Measurements from ENCODE around the gene BTAF1. TPM values are rescaled to one million over a fixed set of nuclear protein-coding genes. Genes with fewer than 3 reads are reported as not detected.

Gene BTAF1
- total and polyA plus RNA-seq, 5 donors from 2014 or later: 7.5 to 75.4 (median 8.1) TPM

- Histone ChIP-seq H3K4me1 (ENCODE audit: control insufficient read depth, insufficient read depth, low read length, poor library complexity, severe bottlenecking) (no peaks in the 10 kb centered on the region), H3K27me3 (ENCODE audit: control insufficient read depth, insufficient read depth, low read length) (no peaks in the 10 kb centered on the region), H3K36me3 (ENCODE audit: control insufficient read depth, insufficient read depth, low read length) (no peaks in the 10 kb centered on the region), H3K27ac (ENCODE audit: insufficient read depth, low read length, poor library complexity, severe bottlenecking) (no peak overlapping the region), H3K9me3 (ENCODE audit: control insufficient read depth in 2 of 2, low read length in 2 of 2) (no peaks in the 10 kb centered on the region), H3K4me3 (ENCODE audit: low read depth, low read length) (no peak overlapping the region)
- ATAC-seq (ENCODE audit: low read depth in 2 of 2): no peak
- Mint-ChIP-seq H3K4me1 (peaks cover 0 to 3% (median 0%) of the 10 kb centered on the region in 4 donors), H3K27ac (no peak overlapping the region), H3K36me3 (peaks cover 8% of the 10 kb centered on the region), H3K9me3 (no peaks in the 10 kb centered on the region), H3K4me3 (no peak overlapping the region), H3K27me3 (no peaks in the 10 kb centered on the region)
- no peak for DNase-seq
Observed at GRCh38 chr10:92064506-92064905, 140.9 kb downstream of the BTAF1 start.

- Histone ChIP-seq H3K9me3 (ENCODE audit: control insufficient read depth in 2 of 2, low read length in 2 of 2) (no peaks in the 10 kb centered on the region), H3K27ac (ENCODE audit: insufficient read depth, low read length, poor library complexity, severe bottlenecking) (no peak overlapping the region), H3K36me3 (ENCODE audit: control insufficient read depth, insufficient read depth, low read length) (no peaks in the 10 kb centered on the region), H3K27me3 (ENCODE audit: control insufficient read depth, insufficient read depth, low read length) (no peaks in the 10 kb centered on the region), H3K4me3 (ENCODE audit: low read depth, low read length) (no peak overlapping the region), H3K4me1 (ENCODE audit: control insufficient read depth, insufficient read depth, low read length, poor library complexity, severe bottlenecking) (no peaks in the 10 kb centered on the region)
- no peak overlapping the region for H3K4me3 Mint-ChIP-seq
- no peak for ATAC-seq (ENCODE audit: low read depth in 2 of 2)
- no peaks in the 10 kb centered on the region for H3K9me3 Mint-ChIP-seq
- peaks cover 3% of the 10 kb centered on the region for H3K36me3 Mint-ChIP-seq
- no peak for DNase-seq
- H3K27ac Mint-ChIP-seq: no peak overlapping the region
- H3K4me1 Mint-ChIP-seq: no peaks in the 10 kb centered on the region
- no peaks in the 10 kb centered on the region for H3K27me3 Mint-ChIP-seq
Observed at GRCh38 chr10:92066386-92066785, 142.8 kb downstream of the BTAF1 start.

GRCh38 chr10:92068900-92069299 lies 145.3 kb downstream of the BTAF1 start:
- Histone ChIP-seq H3K4me1 (ENCODE audit: control insufficient read depth, insufficient read depth, low read length, poor library complexity, severe bottlenecking) (no peaks in the 10 kb centered on the region), H3K9me3 (ENCODE audit: control insufficient read depth in 2 of 2, low read length in 2 of 2) (no peaks in the 10 kb centered on the region), H3K27me3 (ENCODE audit: control insufficient read depth, insufficient read depth, low read length) (no peaks in the 10 kb centered on the region), H3K36me3 (ENCODE audit: control insufficient read depth, insufficient read depth, low read length) (no peaks in the 10 kb centered on the region), H3K27ac (ENCODE audit: insufficient read depth, low read length, poor library complexity, severe bottlenecking) (no peak overlapping the region), H3K4me3 (ENCODE audit: low read depth, low read length) (no peak overlapping the region)
- DNase-seq: no peak
- peaks cover 0 to 3% (median 0%) of the 10 kb centered on the region in 4 donors for H3K4me1 Mint-ChIP-seq
- H3K4me3 Mint-ChIP-seq: no peak overlapping the region
- no peak overlapping the region for H3K27ac Mint-ChIP-seq
- no peaks in the 10 kb centered on the region for H3K9me3 Mint-ChIP-seq
- no peaks in the 10 kb centered on the region for H3K36me3 Mint-ChIP-seq
- no peaks in the 10 kb centered on the region for H3K27me3 Mint-ChIP-seq
- ATAC-seq (ENCODE audit: low read depth in 2 of 2): no peak

- Histone ChIP-seq H3K36me3 (ENCODE audit: control insufficient read depth, insufficient read depth, low read length) (peaks cover 2% of the 10 kb centered on the region), H3K4me1 (ENCODE audit: control insufficient read depth, insufficient read depth, low read length, poor library complexity, severe bottlenecking) (no peaks in the 10 kb centered on the region), H3K27ac (ENCODE audit: insufficient read depth, low read length, poor library complexity, severe bottlenecking) (no peak overlapping the region), H3K4me3 (ENCODE audit: low read depth, low read length) (no peak overlapping the region), H3K9me3 (ENCODE audit: control insufficient read depth in 2 of 2, low read length in 2 of 2) (no peaks in the 10 kb centered on the region), H3K27me3 (ENCODE audit: control insufficient read depth, insufficient read depth, low read length) (no peaks in the 10 kb centered on the region)
- H3K4me3 Mint-ChIP-seq: no peak overlapping the region
- peaks cover 0 to 3% (median 0%) of the 10 kb centered on the region in 4 donors for H3K4me1 Mint-ChIP-seq
- ATAC-seq (ENCODE audit: low read depth in 2 of 2): no peak
- no peak for DNase-seq
- H3K9me3 Mint-ChIP-seq: no peaks in the 10 kb centered on the region
- H3K36me3 Mint-ChIP-seq: peaks cover 22% of the 10 kb centered on the region
- no peak overlapping the region for H3K27ac Mint-ChIP-seq
- H3K27me3 Mint-ChIP-seq: no peaks in the 10 kb centered on the region
Observed at GRCh38 chr10:92074126-92074887, 150.7 kb downstream of the BTAF1 start.

GRCh38 chr10:92075829-92076228 lies 152.3 kb downstream of the BTAF1 start:
- Histone ChIP-seq H3K9me3 (ENCODE audit: control insufficient read depth in 2 of 2, low read length in 2 of 2) (no peaks in the 10 kb centered on the region), H3K27me3 (ENCODE audit: control insufficient read depth, insufficient read depth, low read length) (no peaks in the 10 kb centered on the region), H3K4me3 (ENCODE audit: low read depth, low read length) (no peak overlapping the region), H3K27ac (ENCODE audit: insufficient read depth, low read length, poor library complexity, severe bottlenecking) (no peak overlapping the region), H3K4me1 (ENCODE audit: control insufficient read depth, insufficient read depth, low read length, poor library complexity, severe bottlenecking) (no peaks in the 10 kb centered on the region), H3K36me3 (ENCODE audit: control insufficient read depth, insufficient read depth, low read length) (peaks cover 4% of the 10 kb centered on the region)
- Mint-ChIP-seq H3K4me1 (peaks cover 0 to 3% (median 0%) of the 10 kb centered on the region in 4 donors), H3K27me3 (no peaks in the 10 kb centered on the region), H3K27ac (no peak overlapping the region), H3K36me3 (peaks cover 27% of the 10 kb centered on the region), H3K9me3 (no peaks in the 10 kb centered on the region), H3K4me3 (no peak overlapping the region)
- DNase-seq (no peak), ATAC-seq (ENCODE audit: low read depth in 2 of 2) (no peak)

GRCh38 chr10:92076722-92077121 lies 153.2 kb downstream of the BTAF1 start:
- no peak overlapping the region for H3K27ac ChIP-seq (ENCODE audit: insufficient read depth, low read length, poor library complexity, severe bottlenecking)
- no peak overlapping the region for H3K27ac Mint-ChIP-seq
- ATAC-seq (ENCODE audit: low read depth in 2 of 2) (no peak), DNase-seq (no peak)
- peaks cover 0 to 3% (median 0%) of the 10 kb centered on the region in 4 donors for H3K4me1 Mint-ChIP-seq
- peaks cover 7% of the 10 kb centered on the region for H3K36me3 ChIP-seq (ENCODE audit: control insufficient read depth, insufficient read depth, low read length)
- peaks cover 32% of the 10 kb centered on the region for H3K36me3 Mint-ChIP-seq
- H3K9me3 ChIP-seq (ENCODE audit: control insufficient read depth in 2 of 2, low read length in 2 of 2): no peaks in the 10 kb centered on the region
- H3K4me1 ChIP-seq (ENCODE audit: control insufficient read depth, insufficient read depth, low read length, poor library complexity, severe bottlenecking): no peaks in the 10 kb centered on the region
- no peaks in the 10 kb centered on the region for H3K9me3 Mint-ChIP-seq
- H3K4me3 Mint-ChIP-seq: no peak overlapping the region
- H3K27me3 ChIP-seq (ENCODE audit: control insufficient read depth, insufficient read depth, low read length): no peaks in the 10 kb centered on the region
- no peak overlapping the region for H3K4me3 ChIP-seq (ENCODE audit: low read depth, low read length)
- no peaks in the 10 kb centered on the region for H3K27me3 Mint-ChIP-seq

- Mint-ChIP-seq H3K4me1 (no peaks in the 10 kb centered on the region), H3K27ac (no peak overlapping the region), H3K36me3 (peaks cover 32% of the 10 kb centered on the region), H3K9me3 (no peaks in the 10 kb centered on the region), H3K27me3 (no peaks in the 10 kb centered on the region), H3K4me3 (no peak overlapping the region)
- no peak for DNase-seq
- Histone ChIP-seq H3K4me1 (ENCODE audit: control insufficient read depth, insufficient read depth, low read length, poor library complexity, severe bottlenecking) (no peaks in the 10 kb centered on the region), H3K4me3 (ENCODE audit: low read depth, low read length) (no peak overlapping the region), H3K27ac (ENCODE audit: insufficient read depth, low read length, poor library complexity, severe bottlenecking) (no peak overlapping the region), H3K27me3 (ENCODE audit: control insufficient read depth, insufficient read depth, low read length) (no peaks in the 10 kb centered on the region), H3K9me3 (ENCODE audit: control insufficient read depth in 2 of 2, low read length in 2 of 2) (no peaks in the 10 kb centered on the region), H3K36me3 (ENCODE audit: control insufficient read depth, insufficient read depth, low read length) (peaks cover 7% of the 10 kb centered on the region)
- no peak for ATAC-seq (ENCODE audit: low read depth in 2 of 2)
Observed at GRCh38 chr10:92079003-92079402, 155.4 kb downstream of the BTAF1 start.
